ENCODE measurements around the gene BIN2.

BIN2 gene

DNA sequence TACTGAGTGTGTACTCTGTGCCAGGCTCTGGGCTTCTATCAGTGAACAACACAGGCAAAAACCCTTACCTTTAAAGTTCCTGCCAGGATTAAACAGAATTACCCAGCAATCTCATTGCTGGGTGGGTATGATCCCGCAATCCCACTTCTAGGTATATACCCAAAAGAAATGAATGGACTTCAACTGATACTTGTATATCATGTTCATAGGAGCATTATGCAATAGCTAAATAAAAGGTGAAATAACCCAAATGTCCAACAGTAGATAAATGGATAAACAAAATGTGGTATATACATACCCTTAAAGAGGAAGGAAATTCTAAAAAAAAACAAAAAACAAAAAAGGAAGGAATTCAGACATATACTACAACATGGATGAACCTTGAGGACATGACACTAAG lies 70.7 kb downstream of the BIN2 start:
- no peak for DNase-seq

DNA sequence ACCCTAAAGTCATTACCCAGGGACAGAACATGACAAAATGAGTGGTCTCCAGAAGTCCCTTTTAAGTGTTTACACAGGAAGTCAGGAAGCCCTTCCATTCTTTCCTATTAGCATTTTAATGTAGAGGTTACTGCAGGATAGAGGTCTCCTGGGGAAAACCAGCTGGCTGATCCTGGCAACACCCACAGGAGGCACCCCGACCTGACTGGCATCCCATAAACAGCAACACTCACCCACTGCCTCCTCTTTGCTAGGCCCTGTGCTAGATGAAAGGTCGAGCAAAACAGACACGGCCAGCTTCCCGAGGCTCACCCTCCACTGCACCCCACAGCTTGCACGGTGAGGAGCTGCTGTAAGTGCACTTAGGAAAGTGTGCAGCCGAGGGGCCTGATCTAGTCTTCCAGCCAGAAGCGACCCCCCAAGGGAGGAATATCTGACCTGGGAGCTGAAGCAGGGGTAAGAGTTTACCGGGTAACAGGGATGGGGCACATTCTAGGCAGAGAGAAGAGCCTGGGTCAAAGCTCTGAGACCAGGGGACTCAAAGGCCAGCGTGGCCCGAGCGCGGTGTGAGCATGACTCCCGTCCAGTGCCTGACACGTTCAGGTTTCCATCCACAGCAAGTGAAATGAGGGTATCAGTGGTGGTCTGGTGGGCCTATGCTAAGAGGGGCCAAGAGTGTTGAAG lies 76.3 kb downstream of the BIN2 start:
- no peak for DNase-seq

- DNase-seq, result peak; percentile 74
Measured at GRCh38 chr12:51246254-51246853, 77.6 kb downstream of the BIN2 start.

DNA sequence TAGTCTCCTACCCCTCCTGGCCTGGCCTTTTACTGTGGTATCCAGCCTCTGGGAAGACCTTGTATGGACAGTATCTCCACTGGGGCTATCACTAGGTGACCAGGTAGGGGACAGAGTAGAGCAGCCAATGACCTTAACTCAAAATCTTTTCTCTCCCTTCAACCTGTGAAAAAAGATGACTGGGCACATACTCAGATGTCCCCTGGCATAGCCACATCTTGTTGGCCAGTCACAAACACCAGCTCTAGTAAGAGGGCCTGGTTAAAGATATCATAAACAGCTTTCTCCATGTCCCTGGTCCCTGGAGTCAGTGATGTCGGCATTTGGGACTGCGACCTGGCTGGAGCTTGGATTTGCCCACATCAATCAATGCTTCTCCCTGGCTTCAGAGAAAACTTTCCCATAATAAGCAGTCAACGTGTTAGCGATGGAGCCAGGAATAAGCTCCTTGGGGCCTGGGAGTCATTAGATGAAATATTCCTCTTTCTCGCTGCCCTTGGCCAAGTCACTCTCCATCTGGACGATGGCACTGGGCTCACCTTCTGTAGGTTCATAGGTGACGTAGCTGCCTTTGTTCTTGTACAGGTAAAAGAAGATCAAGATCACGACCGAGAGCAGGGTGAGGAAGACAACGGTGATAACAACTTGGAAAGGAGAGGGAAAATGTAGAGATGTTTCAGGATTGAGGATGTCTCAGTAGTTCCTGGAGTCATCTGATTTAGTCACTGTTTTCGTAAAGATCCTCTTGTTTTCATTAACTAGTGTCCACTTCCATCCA lies 78.3 kb downstream of the BIN2 start:
- no peak for DNase-seq

GRCh38 chr12:51244269-51244668 lies 79.7 kb downstream of the BIN2 start:
- DNase-seq, result no peak

DNA sequence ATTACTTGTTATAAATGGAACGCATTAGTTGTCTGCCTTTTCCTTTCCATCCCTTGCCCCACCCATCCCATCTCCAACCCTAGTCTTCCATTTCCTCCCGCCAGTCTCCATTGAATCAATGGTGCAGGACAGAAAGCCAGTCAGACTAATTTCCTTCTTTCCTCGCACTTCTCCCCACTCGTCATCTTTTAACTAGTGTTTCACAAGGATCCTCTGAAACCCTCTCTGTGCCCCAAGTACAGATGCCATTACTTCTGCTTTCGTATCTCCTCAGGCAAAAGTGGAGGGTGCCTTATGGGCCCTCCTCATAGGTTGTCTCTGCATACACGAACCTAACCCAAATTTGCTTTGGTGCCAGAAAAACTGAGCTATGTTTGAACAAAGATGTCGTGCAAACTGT lies 81.1 kb downstream of the BIN2 start:
- peak; percentile 68 for DNase-seq

DNA sequence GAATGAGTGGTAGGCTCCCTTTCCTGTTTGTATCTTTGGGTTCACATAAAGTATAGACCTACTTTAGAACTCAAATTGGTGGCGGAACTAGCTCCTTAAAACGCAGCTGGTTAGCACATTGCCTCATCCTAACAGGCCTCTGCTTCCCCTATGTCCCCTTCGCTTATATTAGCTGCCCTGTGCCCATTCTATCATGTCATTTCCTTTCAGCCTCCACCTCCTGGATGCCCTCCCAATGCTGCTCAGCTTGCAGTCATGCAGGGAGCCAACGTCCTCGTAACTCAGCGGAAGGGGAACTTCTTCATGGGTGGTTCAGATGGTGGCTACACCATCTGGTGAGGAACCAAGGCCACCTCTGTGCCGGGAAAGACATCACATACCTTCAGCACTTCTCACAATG lies 81.9 kb downstream of the BIN2 start:
- peak; percentile 86 for DNase-seq

DNA sequence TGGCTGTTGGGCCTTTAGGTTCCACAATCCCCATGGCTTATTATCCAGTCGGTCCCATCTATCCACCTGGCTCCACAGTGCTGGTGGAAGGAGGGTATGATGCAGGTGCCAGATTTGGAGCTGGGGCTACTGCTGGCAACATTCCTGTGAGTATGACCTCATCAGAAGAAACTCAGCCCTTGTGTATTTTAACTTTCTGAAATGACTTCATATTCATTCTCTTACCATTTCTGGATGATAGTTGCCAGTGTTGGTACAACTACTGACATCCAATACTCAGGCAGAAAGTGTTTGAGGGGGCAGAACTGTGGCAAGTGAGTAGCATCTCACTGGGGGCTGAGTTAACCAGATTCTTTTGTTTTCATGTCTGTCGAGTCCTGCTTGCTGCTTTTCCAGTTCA lies 83.0 kb downstream of the BIN2 start:
- DNase-seq, result no peak

DNA sequence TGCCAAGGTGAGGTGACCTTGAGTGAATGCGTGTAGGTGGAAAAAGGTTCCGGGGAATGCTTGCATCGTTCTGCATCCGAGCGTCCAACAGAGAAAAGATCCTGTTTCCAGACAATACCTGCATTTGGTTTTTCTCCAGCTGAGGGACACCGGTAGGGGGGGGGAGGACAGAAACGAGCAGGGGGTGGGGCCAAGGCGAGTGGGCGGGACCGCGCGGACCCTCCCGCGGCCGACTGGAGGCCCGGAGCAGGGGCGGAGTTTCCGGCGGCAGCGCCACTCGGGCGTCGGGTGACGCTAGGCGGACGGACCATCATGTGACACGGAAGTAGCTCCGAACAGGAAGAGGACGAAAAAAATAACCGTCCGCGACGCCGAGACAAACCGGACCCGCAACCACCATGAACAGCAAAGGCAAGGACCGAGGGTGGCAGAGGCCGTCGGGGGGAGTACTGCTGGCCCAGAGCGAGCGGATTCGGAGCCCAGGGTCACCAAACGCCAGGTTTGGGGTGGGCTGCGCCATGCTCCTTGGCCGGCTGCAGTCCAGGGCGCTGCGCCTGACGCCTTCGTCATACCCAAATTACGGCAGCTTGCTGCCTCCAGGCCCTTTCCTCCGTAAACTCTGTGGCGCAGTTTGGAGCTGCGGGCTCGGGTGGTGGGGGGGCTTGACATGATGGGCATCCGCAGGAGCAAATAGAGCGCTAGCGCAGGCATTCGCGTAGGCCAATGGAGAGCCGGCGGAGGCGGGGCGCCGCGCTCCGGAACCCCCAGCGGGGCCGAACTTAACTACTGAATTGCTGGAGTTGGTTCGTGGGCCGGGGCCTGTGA lies 85.3 kb downstream of the BIN2 start, which contains the start of gene DAZAP2:
DAZAP2 (plus strand) TSS at position 317 of the 825 bp plus-strand sequence; CDS start at position 399, 82 bp downstream.
- DNase-seq, result peak; percentile 85

GRCh38 chr12:51238037-51238509 lies 85.9 kb downstream of the BIN2 start:
- DNase-seq, result no peak

- DNase-seq, result no peak
Measured at GRCh38 chr12:51234530-51234929, 89.4 kb downstream of the BIN2 start.

- no peak for DNase-seq
Measured at GRCh38 chr12:51232642-51233041, 91.3 kb downstream of the BIN2 start.

Measured in SIG-M5 (cell line).